ENCODE data around the gene SHB.
"Not testable (repeated sequence)": the region's sequence is repeated elsewhere in the genome, so short reads cannot be mapped to it uniquely, and the experiment has no call there.

SHB gene

GRCh38 chr9:38063363-38063707, 5.7 kb downstream of the SHB start:
- no peak for DNase-seq (ENCODE audit: low read depth)

GRCh38 chr9:38062498-38063362, 6.3 kb downstream of the SHB start:
- no peak for DNase-seq (ENCODE audit: low read depth)

- DNase-seq (ENCODE audit: low read depth), result no peak
These were observed 6.9 kb downstream of the SHB start for GRCh38 chr9:38062106-38062497.

GRCh38 chr9:38061326-38061977, 7.6 kb downstream of the SHB start:
- no peak for DNase-seq (ENCODE audit: low read depth)

- no peak for DNase-seq (ENCODE audit: low read depth)
These were observed 8.3 kb downstream of the SHB start for GRCh38 chr9:38060681-38061080.

- DNase-seq (ENCODE audit: low read depth), result no peak
These were observed 9.6 kb downstream of the SHB start for GRCh38 chr9:38059233-38059936.

- no peak for DNase-seq (ENCODE audit: low read depth)
These were observed 10.4 kb downstream of the SHB start for GRCh38 chr9:38058452-38059232.

GRCh38 chr9:38057416-38058195, 11.4 kb downstream of the SHB start:
- DNase-seq (ENCODE audit: low read depth), result no peak

- no peak for DNase-seq (ENCODE audit: low read depth)
These were observed 14.4 kb downstream of the SHB start for GRCh38 chr9:38054653-38055052.

- DNase-seq (ENCODE audit: low read depth), result no peak
These were observed 15.1 kb downstream of the SHB start for GRCh38 chr9:38053697-38054461.

GRCh38 chr9:38051780-38052546, 17.1 kb downstream of the SHB start:
- DNase-seq (ENCODE audit: low read depth), result no peak

- no peak for DNase-seq (ENCODE audit: low read depth)
These were observed 20.6 kb downstream of the SHB start for GRCh38 chr9:38048316-38048969.

GRCh38 chr9:38047301-38048251, 21.5 kb downstream of the SHB start:
- no peak for DNase-seq (ENCODE audit: low read depth)

- DNase-seq (ENCODE audit: low read depth), result no peak
These were observed 22.2 kb downstream of the SHB start for GRCh38 chr9:38046661-38047300.

GRCh38 chr9:38045939-38046338, 23.1 kb downstream of the SHB start:
- not testable (repeated sequence) for DNase-seq (ENCODE audit: low read depth)

- DNase-seq (ENCODE audit: low read depth), result no peak
These were observed 24.3 kb downstream of the SHB start for GRCh38 chr9:38044706-38045105.

- no peak for DNase-seq (ENCODE audit: low read depth)
These were observed 24.9 kb downstream of the SHB start for GRCh38 chr9:38043931-38044623.

All from fibroblast of the conjunctiva (primary cell).